BLaER1 treated with 17β-estradiol and CSF1 and Interleukin-3, amounts not matched to agents 10 nM and 100 nM (cell line): ENCODE measurements around the gene PARP9.

Source experiments
- H3K27ac ChIP-seq, 11 experiments: shearing (Covaris generic); formaldehyde crosslinking; 2 replicates each; pipeline ENCODE4 v1.8.1; 2022
- H3K27me3 ChIP-seq, 11 experiments: shearing (Covaris generic); formaldehyde crosslinking; 2 replicates each; pipeline ENCODE4 v1.8.1; 2022
- H3K36me3 ChIP-seq, 11 experiments: shearing (Covaris generic); formaldehyde crosslinking; 2 replicates each; pipeline ENCODE4 v1.8.1; 2022
- H3K4me1 ChIP-seq, 10 experiments: shearing (Covaris generic); formaldehyde crosslinking; 2 replicates each; pipeline ENCODE4 v1.8.1; 2022
- H3K4me2 ChIP-seq, 11 experiments: shearing (Covaris generic); formaldehyde crosslinking; 2 replicates each; pipeline ENCODE4 v1.8.1; 2022
- H3K4me3 ChIP-seq, 10 experiments: shearing (Covaris generic); formaldehyde crosslinking; 2 replicates each; pipeline ENCODE4 v1.8.1; 2022
- H3K9ac ChIP-seq, 11 experiments: shearing (Covaris generic); formaldehyde crosslinking; 2 replicates each; pipeline ENCODE4 v1.8.1; 2022
- H3K9me3 ChIP-seq, 11 experiments: shearing (Covaris generic); formaldehyde crosslinking; replicated peaks in 1 of 11; 2 replicates each; pipeline ENCODE4 v1.8.1; 2022
- H4K20me1 ChIP-seq, 11 experiments: shearing (Covaris generic); formaldehyde crosslinking; 2 replicates each; pipeline ENCODE4 v1.8.1; 2022
- Cebpa-rat ChIP-seq, 11 experiments: shearing (Covaris generic); IDR thresholded peaks; 2 replicates each; pipeline ENCODE4 v1.8.1; 2022

The PARP9 gene

GRCh38 chr3:122546151-122546550 is 17.9 kb downstream of the PARP9 start:
- Histone ChIP-seq H4K20me1 (no peaks in the 10 kb centered on the region), H3K27me3 (no peaks in the 10 kb centered on the region), H3K27ac (no peak overlapping the region), H3K9me3 (no peaks in the 10 kb centered on the region), H3K9ac (no peak overlapping the region), H3K4me3 (no peak overlapping the region), H3K4me2 (no peak overlapping the region), H3K4me1 (no peaks in the 10 kb centered on the region), H3K36me3 (peaks cover 29 to 98% (median 63%) of the 10 kb centered on the region in 11 experiments)
- no peak for TF ChIP-seq Cebpa-rat (IDR thresholded peaks at IDR 0.05)

- no peak for TF ChIP-seq Cebpa-rat (IDR thresholded peaks at IDR 0.05)
- Histone ChIP-seq H4K20me1 (peaks cover 0 to 9% (median 0%) of the 10 kb centered on the region in 11 experiments; a peak in 1 of 22 replicates), H3K27ac (no peak overlapping the region), H3K4me1 (peaks cover 0 to 7% (median 4%) of the 10 kb centered on the region in 10 experiments; a peak in 3 of 20 replicates), H3K27me3 (no peaks in the 10 kb centered on the region), H3K36me3 (peaks cover 43 to 99% (median 54%) of the 10 kb centered on the region in 11 experiments), H3K9me3 (no peaks in the 10 kb centered on the region), H3K9ac (no peak overlapping the region), H3K4me3 (no peak overlapping the region), H3K4me2 (no peak overlapping the region)
These were observed 25.1 kb downstream of the PARP9 start for GRCh38 chr3:122538956-122539490.

- no peak overlapping the region for H3K27ac ChIP-seq
- H3K36me3 ChIP-seq, result peaks cover 58 to 100% (median 67%) of the 10 kb centered on the region in 11 experiments
- H3K9me3 ChIP-seq, result no peaks in the 10 kb centered on the region
- no peaks in the 10 kb centered on the region for H3K27me3 ChIP-seq
- peaks cover 0 to 9% (median 0%) of the 10 kb centered on the region in 11 experiments; a peak in 1 of 22 replicates for H4K20me1 ChIP-seq
- no peak overlapping the region for H3K9ac ChIP-seq
- H3K4me1 ChIP-seq, result peaks cover 0 to 7% (median 4%) of the 10 kb centered on the region in 10 experiments; a peak in 3 of 20 replicates
- H3K4me3 ChIP-seq, result no peak overlapping the region
- no peak overlapping the region for H3K4me2 ChIP-seq
- TF ChIP-seq Cebpa-rat (IDR thresholded peaks at IDR 0.05), result no peak
These were observed 27.5 kb downstream of the PARP9 start for GRCh38 chr3:122536632-122537001.

DNA sequence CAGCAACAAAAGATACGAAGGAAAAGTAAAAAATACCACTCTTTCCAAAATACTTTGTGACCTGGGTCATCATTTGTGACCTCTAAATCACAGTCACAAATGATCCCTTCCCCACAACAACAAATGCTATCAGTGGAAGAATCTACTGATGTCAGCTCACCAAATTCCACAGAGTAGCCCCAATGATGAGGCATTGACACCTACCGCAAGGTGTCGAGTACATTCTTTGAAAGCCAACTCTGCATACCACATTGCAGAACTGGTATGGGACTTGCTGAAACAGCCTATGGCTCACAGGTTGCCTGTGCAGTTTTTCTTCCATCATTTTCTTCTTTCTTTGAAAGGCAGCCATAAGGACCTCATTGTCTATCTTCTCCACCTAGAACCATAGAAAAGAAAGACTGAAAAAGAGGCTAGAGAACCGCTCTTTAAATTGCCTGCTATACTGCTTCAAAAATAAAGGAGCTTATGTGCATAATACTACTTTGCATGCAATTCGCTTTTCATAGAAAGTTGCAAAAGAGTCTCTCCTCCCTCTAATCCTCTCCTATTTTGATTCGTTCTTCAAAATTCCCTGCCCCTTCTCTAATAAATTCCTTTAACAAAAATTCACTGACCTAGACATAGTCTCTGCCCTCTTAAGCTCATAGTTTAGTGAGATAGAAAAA is 28.0 kb downstream of the PARP9 start:
- H3K27me3 ChIP-seq, result no peaks in the 10 kb centered on the region
- H3K36me3 ChIP-seq, result peaks cover 63 to 100% (median 70%) of the 10 kb centered on the region in 11 experiments
- H3K9ac ChIP-seq, result no peak overlapping the region
- H3K27ac ChIP-seq, result no peak overlapping the region
- peaks cover 0 to 7% (median 4%) of the 10 kb centered on the region in 10 experiments; a peak in 3 of 20 replicates for H3K4me1 ChIP-seq
- H3K4me3 ChIP-seq, result no peak overlapping the region
- no peak overlapping the region for H3K4me2 ChIP-seq
- no peak for TF ChIP-seq Cebpa-rat (IDR thresholded peaks at IDR 0.05)
- H3K9me3 ChIP-seq, result no peaks in the 10 kb centered on the region
- peaks cover 0 to 9% (median 0%) of the 10 kb centered on the region in 11 experiments; a peak in 1 of 22 replicates for H4K20me1 ChIP-seq

DNA sequence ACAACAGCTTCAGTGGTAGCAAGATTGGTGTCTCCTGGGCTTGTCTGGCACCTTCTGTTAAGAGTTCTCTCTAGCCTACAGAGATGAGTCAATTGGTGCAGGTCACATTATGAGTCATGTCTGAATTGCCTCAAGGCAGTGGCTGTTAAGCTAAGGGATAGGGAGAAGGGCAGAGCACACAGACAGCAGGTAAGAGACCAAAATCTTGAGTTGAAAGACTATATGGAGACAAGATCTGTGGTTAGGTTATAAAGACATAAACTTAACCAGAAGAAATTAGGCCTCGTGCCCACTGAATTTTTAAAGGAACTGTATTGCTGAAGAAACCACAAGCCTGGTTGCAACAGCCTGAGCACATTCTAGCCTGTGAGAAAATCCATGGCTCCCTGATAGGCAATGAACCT is 30.2 kb downstream of the PARP9 start:
- no peaks in the 10 kb centered on the region for H3K27me3 ChIP-seq
- peaks cover 0 to 7% (median 4%) of the 10 kb centered on the region in 10 experiments; a peak in 3 of 20 replicates for H3K4me1 ChIP-seq
- H4K20me1 ChIP-seq, result peaks cover 0 to 9% (median 0%) of the 10 kb centered on the region in 11 experiments; a peak in 1 of 22 replicates
- no peak overlapping the region for H3K4me2 ChIP-seq
- H3K27ac ChIP-seq, result no peak overlapping the region
- H3K9ac ChIP-seq, result no peak overlapping the region
- no peak overlapping the region for H3K4me3 ChIP-seq
- TF ChIP-seq Cebpa-rat (IDR thresholded peaks at IDR 0.05), result no peak
- no peaks in the 10 kb centered on the region for H3K9me3 ChIP-seq
- peaks cover 55 to 100% (median 65%) of the 10 kb centered on the region in 11 experiments for H3K36me3 ChIP-seq

- H3K27ac ChIP-seq, result no peak overlapping the region
These were observed 30.6 kb downstream of the PARP9 start for GRCh38 chr3:122533480-122533879.

DNA sequence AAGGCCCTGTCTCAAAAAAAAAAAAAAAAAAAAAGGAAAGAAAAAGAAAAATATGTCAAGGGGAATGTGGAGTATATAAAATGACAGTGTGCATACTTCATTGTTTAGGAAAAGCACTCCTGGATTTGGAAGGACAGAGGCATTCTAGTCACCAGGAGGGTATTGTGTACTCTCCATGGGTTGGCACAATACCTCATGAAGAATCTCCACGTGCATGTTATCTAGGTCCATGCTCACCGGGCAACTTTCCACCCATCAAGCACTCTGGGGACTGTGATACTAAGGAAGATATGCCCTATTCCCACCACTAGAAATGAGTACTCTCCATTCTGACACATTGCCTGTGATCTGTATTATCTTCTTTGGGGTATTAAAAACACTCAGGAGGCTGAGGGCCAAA is 33.9 kb downstream of the PARP9 start:
- Histone ChIP-seq H3K4me1 (no peaks in the 10 kb centered on the region), H3K27ac (no peak overlapping the region), H4K20me1 (no peaks in the 10 kb centered on the region), H3K36me3 (peaks cover 36 to 88% (median 51%) of the 10 kb centered on the region in 11 experiments), H3K4me2 (no peak overlapping the region), H3K9me3 (no peaks in the 10 kb centered on the region), H3K27me3 (no peaks in the 10 kb centered on the region), H3K9ac (no peak overlapping the region), H3K4me3 (no peak overlapping the region)
- TF ChIP-seq Cebpa-rat (IDR thresholded peaks at IDR 0.05), result no peak

More at GRCh38 chr3:122533480-122533879, 30.6 kb downstream of the PARP9 start:
- Histone ChIP-seq H3K4me1 (peaks cover 0 to 7% (median 4%) of the 10 kb centered on the region in 10 experiments; a peak in 3 of 20 replicates), H3K9me3 (no peaks in the 10 kb centered on the region), H3K36me3 (peaks cover 55 to 100% (median 67%) of the 10 kb centered on the region in 11 experiments), H3K9ac (no peak overlapping the region), H3K4me2 (no peak overlapping the region), H3K27me3 (no peaks in the 10 kb centered on the region), H3K4me3 (no peak overlapping the region), H4K20me1 (peaks cover 0 to 7% (median 0%) of the 10 kb centered on the region in 11 experiments; a peak in 1 of 22 replicates)
- TF ChIP-seq Cebpa-rat (IDR thresholded peaks at IDR 0.05), result no peak

DNA sequence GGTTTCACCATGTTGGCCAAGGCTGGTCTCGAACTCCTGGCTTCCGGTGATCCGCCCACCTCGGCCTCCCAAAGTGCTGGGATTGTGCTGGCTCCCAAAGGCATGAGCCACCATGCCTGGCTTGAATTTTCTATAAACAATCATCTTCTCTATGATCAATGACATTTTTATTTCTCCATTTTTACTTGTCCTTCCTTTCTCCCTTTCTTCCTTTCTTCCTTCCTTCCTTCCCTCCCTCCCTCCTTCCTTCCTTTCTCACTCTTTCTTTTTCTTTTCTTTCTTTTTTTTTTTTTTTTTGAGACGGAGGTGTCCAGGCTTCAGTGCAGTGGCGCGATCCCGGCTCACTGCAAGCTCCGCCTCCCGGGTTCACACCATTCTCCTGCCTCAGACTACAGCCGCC is 40.8 kb downstream of the PARP9 start:
- Histone ChIP-seq H3K27me3 (no peaks in the 10 kb centered on the region), H3K9me3 (no peaks in the 10 kb centered on the region), H3K27ac (no peak overlapping the region), H3K4me3 (no peak overlapping the region), H3K9ac (no peak overlapping the region), H4K20me1 (no peaks in the 10 kb centered on the region), H3K4me2 (no peak overlapping the region), H3K4me1 (peaks cover 9 to 21% (median 17%) of the 10 kb centered on the region in 10 experiments; a peak in 19 of 20 replicates), H3K36me3 (peaks cover 0 to 19% (median 3%) of the 10 kb centered on the region in 11 experiments; a peak in 9 of 22 replicates)
- no peak for TF ChIP-seq Cebpa-rat (IDR thresholded peaks at IDR 0.05)

DNA sequence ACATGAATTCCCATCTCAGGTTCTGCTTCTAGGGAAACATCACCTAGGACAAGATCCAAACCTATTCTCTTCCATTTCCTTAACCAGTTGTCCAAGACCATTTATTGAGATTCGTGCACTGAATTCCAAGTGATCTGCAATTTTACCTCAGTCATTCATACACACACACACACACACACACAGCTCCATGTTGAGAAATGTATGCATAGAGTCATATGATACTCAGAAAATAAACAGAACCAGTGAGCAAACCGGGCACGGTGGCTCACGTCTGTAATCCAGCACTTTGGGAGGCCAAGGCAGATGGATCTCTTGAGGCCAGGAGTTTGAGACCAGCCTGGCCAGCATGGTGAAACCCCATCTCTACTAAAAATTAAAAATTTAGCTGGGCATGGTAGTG is 43.2 kb downstream of the PARP9 start:
- Histone ChIP-seq H3K4me2 (no peak overlapping the region), H3K27ac (no peak overlapping the region), H3K27me3 (no peaks in the 10 kb centered on the region), H3K9me3 (no peaks in the 10 kb centered on the region), H3K9ac (no peak overlapping the region), H3K4me3 (no peak overlapping the region), H3K4me1 (peaks cover 9 to 33% (median 25%) of the 10 kb centered on the region in 10 experiments; a peak in 19 of 20 replicates), H4K20me1 (no peaks in the 10 kb centered on the region), H3K36me3 (no peaks in the 10 kb centered on the region)
- TF ChIP-seq Cebpa-rat (IDR thresholded peaks at IDR 0.05), result no peak
